Parathyroid adenoma (tissue), 2 donors: Measurements from ENCODE around the gene GLIPR1.
A peak's percentile ranks its signal among the peaks of the same experiment; 100 is the strongest.

Experiments used
- H2AFZ ChIP-seq: fragments of 300-600 bp; sonication (generic); one replicate; pipeline ENCODE4 v1.7.0; 2017; ENCODE audit warnings: antibody characterized with exemption, mild to moderate bottlenecking
- H3K27ac ChIP-seq: fragments of 300-600 bp; sonication (generic); one replicate; pipeline ENCODE4 v1.7.0; 2017
- H3K27me3 ChIP-seq: fragments of 300-600 bp; sonication (generic); one replicate; pipeline ENCODE4 v1.7.0; 2017; ENCODE audit warnings: low read length; ENCODE audit not compliant: control insufficient read depth, insufficient read depth
- H3K36me3 ChIP-seq: fragments of 300-600 bp; sonication (generic); one replicate; pipeline ENCODE4 v1.7.0; 2017; ENCODE audit warnings: low read length; ENCODE audit not compliant: control insufficient read depth, insufficient read depth
- H3K4me1 ChIP-seq: fragments of 300-600 bp; sonication (generic); one replicate; pipeline ENCODE4 v1.7.0; 2017; ENCODE audit warnings: control low read depth
- H3K4me2 ChIP-seq: fragments of 300-600 bp; sonication (generic); one replicate; pipeline ENCODE4 v1.7.0; 2017; ENCODE audit warnings: low read length
- H3K4me3 ChIP-seq: fragments of 300-600 bp; sonication (generic); one replicate; pipeline ENCODE4 v1.7.0; 2017; ENCODE audit warnings: low read depth, low read length
- H3K79me2 ChIP-seq: fragments of 300-600 bp; sonication (generic); one replicate; pipeline ENCODE4 v1.7.0; 2017; ENCODE audit warnings: control low read depth
- H3K9ac ChIP-seq: fragments of 300-600 bp; sonication (generic); one replicate; pipeline ENCODE4 v1.7.0; 2017; ENCODE audit warnings: mild to moderate bottlenecking
- H3K9me3 ChIP-seq: fragments of 300-600 bp; sonication (generic); one replicate; pipeline ENCODE4 v1.7.0; 2017; ENCODE audit warnings: low read length; ENCODE audit not compliant: control insufficient read depth
- CTCF ChIP-seq: fragments of 300-600 bp; sonication (generic); IDR thresholded peaks from one replicate; pipeline ENCODE4 v1.7.0; 2017; ENCODE audit warnings: antibody characterized with exemption, mild to moderate bottlenecking
- donor health status: primary hyperparathyroidism.

The GLIPR1 gene

GRCh38 chr12:75503459-75503858 is 22.9 kb downstream of the GLIPR1 start:
- no peaks in the 10 kb centered on the region for H3K36me3 ChIP-seq
- no peaks in the 10 kb centered on the region for H3K79me2 ChIP-seq
- no peaks in the 10 kb centered on the region for H3K9me3 ChIP-seq
- H3K4me3 ChIP-seq, result no peak overlapping the region
- H3K4me1 ChIP-seq, result no peaks in the 10 kb centered on the region
- no peaks in the 10 kb centered on the region for H3K27me3 ChIP-seq
- no peak overlapping the region for H3K27ac ChIP-seq
- H2AFZ ChIP-seq, result no peak overlapping the region
- no peak overlapping the region for H3K4me2 ChIP-seq
- TF ChIP-seq CTCF, result no peak
- H3K9ac ChIP-seq, result no peak overlapping the region

- no peaks in the 10 kb centered on the region for H3K36me3 ChIP-seq
Measured at GRCh38 chr12:75503866-75504265, 23.3 kb downstream of the GLIPR1 start.

GRCh38 chr12:75505706-75506312 is 25.3 kb downstream of the GLIPR1 start:
- Histone ChIP-seq H3K9me3 (no peaks in the 10 kb centered on the region), H3K4me3 (no peak overlapping the region), H2AFZ (no peak overlapping the region), H3K27ac (no peak overlapping the region), H3K9ac (no peak overlapping the region), H3K4me1 (peaks cover 8% of the 10 kb centered on the region), H3K4me2 (no peak overlapping the region), H3K36me3 (no peaks in the 10 kb centered on the region), H3K79me2 (peaks cover 18% of the 10 kb centered on the region), H3K27me3 (no peaks in the 10 kb centered on the region)
- peak; percentile 49 for TF ChIP-seq CTCF

More at GRCh38 chr12:75503866-75504265, 23.3 kb downstream of the GLIPR1 start:
- no peak overlapping the region for H3K9ac ChIP-seq
- no peak overlapping the region for H3K4me3 ChIP-seq
- no peak for TF ChIP-seq CTCF
- no peaks in the 10 kb centered on the region for H3K9me3 ChIP-seq
- H3K79me2 ChIP-seq, result peaks cover 2% of the 10 kb centered on the region
- H3K4me1 ChIP-seq, result no peaks in the 10 kb centered on the region
- H3K27ac ChIP-seq, result no peak overlapping the region
- H3K27me3 ChIP-seq, result no peaks in the 10 kb centered on the region
- no peak overlapping the region for H3K4me2 ChIP-seq
- H2AFZ ChIP-seq, result no peak overlapping the region

GRCh38 chr12:75507086-75507485 is 26.5 kb downstream of the GLIPR1 start:
- no peak for TF ChIP-seq CTCF
- Histone ChIP-seq H3K4me3 (no peak overlapping the region), H2AFZ (no peak overlapping the region), H3K9ac (no peak overlapping the region), H3K79me2 (peaks cover 23% of the 10 kb centered on the region), H3K27ac (no peak overlapping the region), H3K4me1 (peaks cover 8% of the 10 kb centered on the region), H3K9me3 (peaks cover 3% of the 10 kb centered on the region), H3K36me3 (no peaks in the 10 kb centered on the region), H3K4me2 (no peak overlapping the region), H3K27me3 (no peaks in the 10 kb centered on the region)

- H3K4me3 ChIP-seq, result no peak overlapping the region
- H3K79me2 ChIP-seq, result peaks cover 23% of the 10 kb centered on the region
- no peak for TF ChIP-seq CTCF
- H3K27ac ChIP-seq, result no peak overlapping the region
- no peaks in the 10 kb centered on the region for H3K27me3 ChIP-seq
- H3K36me3 ChIP-seq, result no peaks in the 10 kb centered on the region
- no peak overlapping the region for H3K9ac ChIP-seq
- H3K4me1 ChIP-seq, result peaks cover 8% of the 10 kb centered on the region
- peaks cover 3% of the 10 kb centered on the region for H3K9me3 ChIP-seq
- no peak overlapping the region for H2AFZ ChIP-seq
- H3K4me2 ChIP-seq, result no peak overlapping the region
Measured at GRCh38 chr12:75508159-75508558, 27.6 kb downstream of the GLIPR1 start.
